ENCODE results near the gene SLC7A9. TPM values are rescaled to one million over a fixed set of nuclear protein-coding genes. Genes with fewer than 3 reads are reported as not detected.

SLC7A9 gene
- total RNA-seq, 2 experiments from 2014 or later: 0.28 TPM; not detected in 1

GRCh38 chr19:32829345-32829896 is 40.1 kb downstream of the SLC7A9 start:
- Histone ChIP-seq H3K4me1 (ENCODE audit: insufficient read depth, low read length) (peaks cover 17% of the 10 kb centered on the region), H3K36me3 (ENCODE audit: insufficient read depth, low read length) (no peaks in the 10 kb centered on the region), H3K4me3 (ENCODE audit: low read length) (peak overlapping the region; percentile 0), H3K9me3 (ENCODE audit: control insufficient read depth in 1 of 2, insufficient read depth in 1 of 2, low read length in 2 of 2) (no peaks in the 10 kb centered on the region), H3K27me3 (ENCODE audit: control insufficient read depth in 1 of 2, insufficient read depth in 2 of 2, low read length in 2 of 2) (no peaks in the 10 kb centered on the region), H3K27ac (ENCODE audit: low read depth in 1 of 2, low read length in 2 of 2) (no peak overlapping the region)
- Mint-ChIP-seq H3K4me1 (ENCODE audit: low read depth) (peaks cover 14% of the 10 kb centered on the region), H3K4me3 (peak overlapping the region; percentile 31), H3K27ac (no peak overlapping the region), H3K9me3 (no peaks in the 10 kb centered on the region), H3K27me3 (no peaks in the 10 kb centered on the region), H3K36me3 (ENCODE audit: low read depth) (no peaks in the 10 kb centered on the region)
- intact Hi-C loops (cut with DNase I, micrococcal nuclease): no loop called here
- DNase-seq (no peak), ATAC-seq (ENCODE audit: poor library complexity) (no peak)
- CTCF ChIA-PET: interaction anchor here (1.1 kb wide), 1 partner anchor 11 kb away, joined by 3 read pairs; no protein-coding TSS in a partner anchor
- TF ChIP-seq CTCF (IDR thresholded peaks at IDR 0.05): no peak
- POLR2A ChIA-PET: no interaction called here

GRCh38 chr19:32828643-32829344 is 40.8 kb downstream of the SLC7A9 start:
- peak overlapping the region; percentile 71 for H3K4me3 Mint-ChIP-seq
- no peak overlapping the region for H3K27ac ChIP-seq (ENCODE audit: low read depth in 1 of 2, low read length in 2 of 2)
- no peaks in the 10 kb centered on the region for H3K27me3 Mint-ChIP-seq
- peaks cover 17% of the 10 kb centered on the region for H3K4me1 ChIP-seq (ENCODE audit: insufficient read depth, low read length)
- ATAC-seq (ENCODE audit: poor library complexity) (no peak), DNase-seq (peak in 1 of 14 experiments; percentile 9)
- ChIA-PET CTCF (interaction anchor here (1.1 kb wide), 1 partner anchor 10 kb away, joined by 3 read pairs; no protein-coding TSS in a partner anchor), POLR2A (no interaction called here)
- H3K4me3 ChIP-seq (ENCODE audit: low read length): peak overlapping the region; percentile 0
- intact Hi-C loops (cut with DNase I, micrococcal nuclease): no loop called here
- H3K27me3 ChIP-seq (ENCODE audit: control insufficient read depth in 1 of 2, insufficient read depth in 2 of 2, low read length in 2 of 2): no peaks in the 10 kb centered on the region
- H3K36me3 ChIP-seq (ENCODE audit: insufficient read depth, low read length): no peaks in the 10 kb centered on the region
- TF ChIP-seq CTCF (IDR thresholded peaks at IDR 0.05): no peak
- H3K9me3 ChIP-seq (ENCODE audit: control insufficient read depth in 1 of 2, insufficient read depth in 1 of 2, low read length in 2 of 2): no peaks in the 10 kb centered on the region
- H3K9me3 Mint-ChIP-seq: no peaks in the 10 kb centered on the region
- no peaks in the 10 kb centered on the region for H3K36me3 Mint-ChIP-seq (ENCODE audit: low read depth)
- peaks cover 14% of the 10 kb centered on the region for H3K4me1 Mint-ChIP-seq (ENCODE audit: low read depth)
- no peak overlapping the region for H3K27ac Mint-ChIP-seq

GRCh38 chr19:32828139-32828538 is 41.4 kb downstream of the SLC7A9 start:
- Mint-ChIP-seq H3K4me3 (no peak overlapping the region), H3K9me3 (no peaks in the 10 kb centered on the region), H3K36me3 (ENCODE audit: low read depth) (no peaks in the 10 kb centered on the region), H3K27ac (no peak overlapping the region), H3K27me3 (peaks cover 4% of the 10 kb centered on the region), H3K4me1 (ENCODE audit: low read depth) (peaks cover 14% of the 10 kb centered on the region)
- ChIA-PET CTCF (no interaction called here), POLR2A (no interaction called here)
- no peaks in the 10 kb centered on the region for H3K27me3 ChIP-seq (ENCODE audit: control insufficient read depth in 1 of 2, insufficient read depth in 2 of 2, low read length in 2 of 2)
- H3K4me1 ChIP-seq (ENCODE audit: insufficient read depth, low read length): peaks cover 17% of the 10 kb centered on the region
- intact Hi-C loops (cut with DNase I, micrococcal nuclease): no loop called here
- no peaks in the 10 kb centered on the region for H3K9me3 ChIP-seq (ENCODE audit: control insufficient read depth in 1 of 2, insufficient read depth in 1 of 2, low read length in 2 of 2)
- H3K4me3 ChIP-seq (ENCODE audit: low read length): no peak overlapping the region
- ATAC-seq (ENCODE audit: poor library complexity) (no peak), DNase-seq (no peak)
- TF ChIP-seq CTCF (IDR thresholded peaks at IDR 0.05): no peak
- H3K27ac ChIP-seq (ENCODE audit: low read depth in 1 of 2, low read length in 2 of 2): no peak overlapping the region
- no peaks in the 10 kb centered on the region for H3K36me3 ChIP-seq (ENCODE audit: insufficient read depth, low read length)

Measured in CD4-positive, alpha-beta T cell (primary cell).